GM12892 (cell line): Measurements from ENCODE around the gene PTPN13.
"Not testable (repeated sequence)": the region's sequence is repeated elsewhere in the genome, so short reads cannot be mapped to it uniquely, and the experiment has no call there.

Experiments
- DNase-seq: peaks from one replicate; pipeline ENCODE4 v3.0.0; 2011; ENCODE audit not compliant: insufficient read length
- FAIRE-seq: peaks from 2 replicates; lab custom pipeline; 2011; peaks lifted over from hg19 to GRCh38; lab: Jason Lieb, UNC
- POLR2A ChIP-seq: IDR thresholded peaks from 2 replicates; pipeline ENCODE4 v1.6.1; 2011; ENCODE audit warnings: low read depth, low read length, control low read depth
- POLR2AphosphoS5 ChIP-seq: IDR thresholded peaks from 2 replicates; pipeline ENCODE4 v1.6.1; 2011; ENCODE audit warnings: low read depth, low read length, control low read depth
- TAF1 ChIP-seq: IDR thresholded peaks from 2 replicates; pipeline ENCODE4 v1.6.1; 2011; ENCODE audit warnings: low read depth, mild to moderate bottlenecking, control low read depth, low read length, borderline replicate concordance

PTPN13 gene

GRCh38 chr4:86685401-86685800 lies 91.3 kb downstream of the PTPN13 start:
- FAIRE-seq = no peak
- TF ChIP-seq TAF1 (no peak), POLR2A (no peak), POLR2AphosphoS5 (no peak)
- DNase-seq = no peak

GRCh38 chr4:86686741-86687140 lies 92.6 kb downstream of the PTPN13 start:
- TF ChIP-seq TAF1 = no peak
- no peak for TF ChIP-seq POLR2AphosphoS5
- DNase-seq (no peak), FAIRE-seq (no peak)

GRCh38 chr4:86688026-86688425 lies 93.9 kb downstream of the PTPN13 start:
- no peak for DNase-seq
- no peak for TF ChIP-seq POLR2A
- no peak for TF ChIP-seq POLR2AphosphoS5
- no peak for TF ChIP-seq TAF1
- no peak for FAIRE-seq

- DNase-seq (no peak), FAIRE-seq (no peak)
- TF ChIP-seq POLR2AphosphoS5 (no peak), POLR2A (no peak), TAF1 (no peak)
Measured at GRCh38 chr4:86704601-86705000, 110.5 kb downstream of the PTPN13 start.

DNA sequence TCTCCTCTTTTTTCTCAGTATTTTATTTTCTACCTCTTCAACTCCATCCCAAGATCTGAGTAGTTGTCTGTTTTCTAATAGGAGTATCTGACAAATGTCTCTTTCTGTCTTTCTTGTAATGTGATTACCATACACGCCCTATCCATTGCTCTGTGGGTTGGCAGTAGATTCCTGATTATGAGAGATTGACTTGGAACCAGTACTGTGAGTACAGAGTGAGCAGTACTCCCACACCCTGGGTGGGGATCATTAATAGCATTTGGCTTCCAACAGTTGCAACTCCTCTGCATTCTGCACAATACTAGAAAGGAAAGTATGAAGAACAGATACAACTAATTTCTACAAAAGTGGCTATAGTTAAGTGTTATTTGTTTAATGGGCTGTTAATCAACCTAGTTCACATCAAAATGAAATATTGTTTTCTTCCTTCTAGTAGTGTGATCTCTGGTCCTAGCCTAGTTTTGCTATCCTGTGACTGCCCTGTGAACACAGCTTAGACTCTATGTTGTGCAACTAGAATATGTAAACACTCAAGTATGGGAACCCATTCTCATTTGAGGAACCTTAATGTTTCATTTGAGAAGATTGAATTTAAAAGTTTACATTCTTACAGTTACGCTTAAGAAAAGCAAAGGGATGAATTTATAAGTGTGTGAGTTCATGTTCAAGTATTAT lies 112.9 kb downstream of the PTPN13 start:
- TF ChIP-seq TAF1 (no peak), POLR2A (no peak), POLR2AphosphoS5 (no peak)
- DNase-seq (no peak), FAIRE-seq (no peak)

DNA sequence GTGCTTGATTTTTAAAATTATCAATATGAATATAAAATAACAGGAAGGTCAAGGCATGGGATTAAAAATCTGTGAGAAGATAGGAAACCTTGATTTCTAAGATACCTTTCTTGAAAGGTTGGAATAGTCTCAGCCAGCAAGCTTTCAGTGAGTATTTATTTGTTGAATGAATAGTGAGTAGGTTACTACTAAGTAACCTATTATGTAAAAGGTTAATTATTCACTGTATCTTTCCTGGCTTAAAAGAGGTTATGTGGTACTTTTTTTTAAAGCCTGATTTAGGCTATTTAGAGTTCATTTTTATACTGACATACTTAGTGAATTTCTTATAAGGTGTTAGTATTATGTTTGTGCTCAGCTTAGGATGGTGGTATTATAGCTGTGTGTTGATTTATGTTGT lies 123.5 kb downstream of the PTPN13 start:
- TF ChIP-seq POLR2A (no peak), TAF1 (no peak), POLR2AphosphoS5 (no peak)
- DNase-seq = no peak
- FAIRE-seq = no peak

GRCh38 chr4:86718152-86718551 lies 124.0 kb downstream of the PTPN13 start:
- no peak for FAIRE-seq
- DNase-seq = no peak
- TF ChIP-seq TAF1 = no peak
- no peak for TF ChIP-seq POLR2A
- no peak for TF ChIP-seq POLR2AphosphoS5

DNA sequence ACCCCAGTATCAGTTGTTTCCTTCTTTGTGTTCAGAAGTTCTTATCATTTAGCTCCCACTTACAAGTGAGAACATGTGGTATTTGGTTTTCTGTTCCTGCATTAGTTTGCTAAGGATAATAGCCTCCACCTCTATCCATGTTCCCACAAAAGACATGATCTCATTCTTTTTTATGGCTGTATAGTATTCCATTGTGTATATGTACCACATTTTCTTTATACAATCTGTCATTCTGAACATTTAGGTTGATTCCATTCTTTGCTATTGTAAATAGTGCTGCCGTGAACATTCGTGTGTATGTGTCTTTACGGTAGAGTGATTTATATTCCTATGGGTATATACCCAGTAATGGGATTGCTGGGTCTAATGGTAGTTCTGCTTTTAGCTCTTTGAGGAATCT lies 125.0 kb downstream of the PTPN13 start:
- FAIRE-seq, DNase-seq: not testable (repeated sequence)

DNA sequence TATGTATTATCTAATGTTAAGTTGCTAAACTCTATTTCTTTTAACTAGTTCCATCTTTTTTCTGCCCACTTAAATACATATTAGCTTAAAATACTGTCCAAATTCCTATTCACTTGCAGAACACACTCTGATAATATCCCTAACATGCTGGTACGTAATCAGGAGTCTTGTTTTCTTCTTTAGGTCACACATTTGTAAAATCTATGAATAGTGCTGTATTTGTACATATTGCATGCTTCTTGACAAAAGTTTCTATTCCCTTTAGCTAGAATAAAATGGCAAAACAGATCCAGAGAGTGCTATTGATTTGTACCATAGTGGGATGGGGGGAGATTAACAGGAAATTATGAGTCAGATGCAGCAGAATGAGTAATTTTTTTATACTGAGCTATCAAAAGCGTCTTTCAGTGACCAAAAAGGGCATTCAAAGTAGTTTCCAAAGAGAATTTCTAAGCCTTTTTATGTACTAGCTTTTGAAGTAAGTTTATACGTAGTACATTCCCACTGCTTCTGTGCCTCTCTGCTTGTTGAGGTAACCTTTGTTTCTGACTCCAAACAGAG lies 126.5 kb downstream of the PTPN13 start:
- FAIRE-seq = no peak

GRCh38 chr4:86721412-86721811 lies 127.3 kb downstream of the PTPN13 start:
- FAIRE-seq (no peak), DNase-seq (no peak)
- TF ChIP-seq POLR2A (no peak), TAF1 (no peak), POLR2AphosphoS5 (no peak)

More for the DNA sequence above, 126.5 kb downstream of the PTPN13 start:
- TF ChIP-seq POLR2AphosphoS5 (no peak), POLR2A (no peak), TAF1 (no peak)
- DNase-seq = no peak

DNA sequence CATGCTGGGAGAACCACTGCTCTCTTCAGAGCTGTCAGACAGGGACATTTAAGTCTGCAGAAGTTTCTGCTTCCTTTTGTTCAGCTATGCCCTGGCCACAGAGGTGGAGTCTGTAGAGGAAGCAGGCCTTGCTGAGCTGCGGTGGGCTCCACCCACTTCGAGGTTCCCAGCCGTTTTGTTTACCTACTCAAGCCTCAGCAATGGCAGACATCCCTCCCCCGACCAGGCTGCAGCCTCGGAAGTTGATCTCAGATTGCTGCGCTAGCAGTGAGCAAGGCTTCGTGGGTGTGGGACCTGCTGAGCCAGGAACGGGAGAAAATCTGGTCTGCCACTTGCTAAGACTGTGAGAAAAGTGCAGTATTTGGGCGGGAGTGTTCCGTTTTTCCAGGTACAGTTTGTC lies 136.2 kb downstream of the PTPN13 start:
- TF ChIP-seq POLR2A = no peak
- no peak for TF ChIP-seq TAF1
- TF ChIP-seq POLR2AphosphoS5 = no peak
- no peak for DNase-seq
- FAIRE-seq = no peak

GRCh38 chr4:86737244-86737643 lies 143.1 kb downstream of the PTPN13 start:
- FAIRE-seq = no peak
- DNase-seq = no peak
- TF ChIP-seq POLR2AphosphoS5 (no peak), POLR2A (no peak), TAF1 (no peak)
